Ramos (cell line): ENCODE measurements around the gene CTRB2.

Experiments
- in situ Hi-C: fragments of 300-500 bp; cut with MboI; formaldehyde crosslinking; loops from one replicate; pipeline ENCODE4 v1.14.3; 2022; ENCODE audit warnings: low sequenced_read_pairs; ENCODE audit not compliant: unreplicated experiment

The CTRB2 gene

GRCh38 chr16:75229172-75230031, 22.4 kb upstream of the CTRB2 start:
- in situ Hi-C loops: loop anchor here (10.0 kb wide), 1 partner anchor 155 kb away; no protein-coding TSS in a partner anchor

- in situ Hi-C loops: no loop called here
Measured at GRCh38 chr16:75228143-75228976, 21.4 kb upstream of the CTRB2 start.

GRCh38 chr16:75227361-75228142, 20.6 kb upstream of the CTRB2 start:
- in situ Hi-C loops: no loop called here

- in situ Hi-C loops: no loop called here
Measured at GRCh38 chr16:75226550-75227360, 19.8 kb upstream of the CTRB2 start.

GRCh38 chr16:75225678-75226515, 18.9 kb upstream of the CTRB2 start:
- in situ Hi-C loops: no loop called here

GRCh38 chr16:75225092-75225491, 18.1 kb upstream of the CTRB2 start:
- in situ Hi-C loops: no loop called here

GRCh38 chr16:75224306-75225082, 17.5 kb upstream of the CTRB2 start:
- in situ Hi-C loops: loop anchor here (25.0 kb wide), 1 partner anchor 538 kb away; no protein-coding TSS in a partner anchor

GRCh38 chr16:75223129-75223528, 16.2 kb upstream of the CTRB2 start:
- in situ Hi-C loops: loop anchor here (25.0 kb wide), 1 partner anchor 539 kb away; no protein-coding TSS in a partner anchor

GRCh38 chr16:75222271-75222783, 15.4 kb upstream of the CTRB2 start:
- in situ Hi-C loops: loop anchor here (25.0 kb wide), 1 partner anchor 540 kb away; no protein-coding TSS in a partner anchor

GRCh38 chr16:75219838-75220237, 12.9 kb upstream of the CTRB2 start:
- in situ Hi-C loops: loop anchor here (25.0 kb wide), 1 partner anchor 542 kb away; no protein-coding TSS in a partner anchor

- in situ Hi-C loops: loop anchor here (25.0 kb wide), 1 partner anchor 543 kb away; no protein-coding TSS in a partner anchor
Measured at GRCh38 chr16:75219088-75219487, 12.1 kb upstream of the CTRB2 start.

- in situ Hi-C loops: loop anchor here (25.0 kb wide), 1 partner anchor 544 kb away; no protein-coding TSS in a partner anchor
Measured at GRCh38 chr16:75218256-75219076, 11.5 kb upstream of the CTRB2 start, which contains the start of gene CTRB1. Gene CTRB1, plus strand, starts transcription at chr16:75218988. Its CDS starts 20 bp downstream, at chr16:75219008.

- in situ Hi-C loops: loop anchor here (25.0 kb wide), 1 partner anchor 545 kb away; no protein-coding TSS in a partner anchor
Measured at GRCh38 chr16:75217389-75217851, 10.5 kb upstream of the CTRB2 start.

- in situ Hi-C loops: loop anchor here (25.0 kb wide), 1 partner anchor 546 kb away; no protein-coding TSS in a partner anchor
Measured at GRCh38 chr16:75216576-75216975, 9.6 kb upstream of the CTRB2 start.

- in situ Hi-C loops: loop anchor here (25.0 kb wide), 1 partner anchor 546 kb away; no protein-coding TSS in a partner anchor
Measured at GRCh38 chr16:75216127-75216526, 9.2 kb upstream of the CTRB2 start.

GRCh38 chr16:75211286-75211685, 4.3 kb upstream of the CTRB2 start:
- in situ Hi-C loops: loop anchor here (25.0 kb wide), 1 partner anchor 551 kb away; no protein-coding TSS in a partner anchor
